Astrocyte of the spinal cord (primary cell): Measurements from ENCODE around the gene C3AR1.
A peak's percentile ranks its signal among the peaks of the same experiment; 100 is the strongest.

Source experiments
- DNase-seq: peaks from one replicate; pipeline ENCODE4 v3.0.0; 2011; ENCODE audit warnings: low read depth, low spot score
- H3K4me3 ChIP-seq: 2 replicates; pipeline ENCODE4 v1.5.1; 2011; ENCODE audit warnings: low read depth, mild to moderate bottlenecking, low read length, moderate library complexity
- in situ Hi-C: cut with HindIII; loops from 2 replicates; pipeline ENCODE4 v1.10.0; 2017; ENCODE audit warnings: low sequenced_read_pairs
- TF ChIP-seq, protein P1 (sequence below): IDR thresholded peaks from 2 replicates; pipeline ENCODE4 v1.5.1; 2012; ENCODE audit warnings: low read depth, mild to moderate bottlenecking, low read length, inconsistent platforms

C3AR1 gene

DNA sequence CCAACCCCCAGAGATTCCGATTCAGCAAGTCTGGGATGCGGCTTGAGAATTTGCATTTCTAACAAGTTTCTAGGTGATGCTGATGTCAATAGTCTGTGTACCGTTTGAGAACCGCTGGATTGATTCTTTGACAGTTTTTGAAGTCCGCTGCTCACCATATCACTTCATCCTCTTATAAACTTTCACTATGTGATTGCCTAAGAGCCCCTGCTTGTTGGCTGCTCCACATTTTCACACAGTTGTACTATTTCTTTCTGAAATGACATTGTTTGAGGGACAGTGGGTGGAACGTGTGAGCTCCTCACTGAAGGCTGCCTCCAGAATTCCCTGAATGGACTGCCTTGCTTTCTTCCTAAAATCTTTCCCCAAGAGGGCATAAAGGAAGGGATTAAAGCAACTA, 7.7 kb downstream of the C3AR1 start:
- H3K4me3 ChIP-seq: no peak overlapping the region
- in situ Hi-C loops: no loop called here
- no peak for DNase-seq
- TF ChIP-seq, protein P1, sequence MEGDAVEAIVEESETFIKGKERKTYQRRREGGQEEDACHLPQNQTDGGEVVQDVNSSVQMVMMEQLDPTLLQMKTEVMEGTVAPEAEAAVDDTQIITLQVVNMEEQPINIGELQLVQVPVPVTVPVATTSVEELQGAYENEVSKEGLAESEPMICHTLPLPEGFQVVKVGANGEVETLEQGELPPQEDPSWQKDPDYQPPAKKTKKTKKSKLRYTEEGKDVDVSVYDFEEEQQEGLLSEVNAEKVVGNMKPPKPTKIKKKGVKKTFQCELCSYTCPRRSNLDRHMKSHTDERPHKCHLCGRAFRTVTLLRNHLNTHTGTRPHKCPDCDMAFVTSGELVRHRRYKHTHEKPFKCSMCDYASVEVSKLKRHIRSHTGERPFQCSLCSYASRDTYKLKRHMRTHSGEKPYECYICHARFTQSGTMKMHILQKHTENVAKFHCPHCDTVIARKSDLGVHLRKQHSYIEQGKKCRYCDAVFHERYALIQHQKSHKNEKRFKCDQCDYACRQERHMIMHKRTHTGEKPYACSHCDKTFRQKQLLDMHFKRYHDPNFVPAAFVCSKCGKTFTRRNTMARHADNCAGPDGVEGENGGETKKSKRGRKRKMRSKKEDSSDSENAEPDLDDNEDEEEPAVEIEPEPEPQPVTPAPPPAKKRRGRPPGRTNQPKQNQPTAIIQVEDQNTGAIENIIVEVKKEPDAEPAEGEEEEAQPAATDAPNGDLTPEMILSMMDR: no peak

DNA sequence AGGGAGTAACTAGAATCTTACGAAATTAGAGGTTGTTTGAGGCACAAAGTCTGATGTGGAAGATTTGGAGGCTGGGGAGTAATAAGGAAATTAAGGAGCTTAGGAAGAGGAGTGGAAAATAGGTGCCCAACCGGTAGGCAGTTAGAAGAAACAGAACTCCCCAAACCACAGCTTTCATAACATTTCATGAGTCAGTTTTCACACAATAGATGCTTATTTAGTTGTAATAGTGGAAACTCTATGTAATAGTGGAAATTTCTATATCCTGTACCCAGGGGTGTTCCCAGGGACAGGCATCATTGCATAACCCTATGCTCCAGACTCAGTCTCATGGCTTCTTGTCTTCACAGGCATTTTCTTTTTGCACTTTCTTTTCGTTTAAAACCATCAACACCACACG, 8.3 kb downstream of the C3AR1 start:
- in situ Hi-C loops: no loop called here
- TF ChIP-seq, protein P1: no peak
- peak; percentile 63 for DNase-seq
- no peak overlapping the region for H3K4me3 ChIP-seq

DNA sequence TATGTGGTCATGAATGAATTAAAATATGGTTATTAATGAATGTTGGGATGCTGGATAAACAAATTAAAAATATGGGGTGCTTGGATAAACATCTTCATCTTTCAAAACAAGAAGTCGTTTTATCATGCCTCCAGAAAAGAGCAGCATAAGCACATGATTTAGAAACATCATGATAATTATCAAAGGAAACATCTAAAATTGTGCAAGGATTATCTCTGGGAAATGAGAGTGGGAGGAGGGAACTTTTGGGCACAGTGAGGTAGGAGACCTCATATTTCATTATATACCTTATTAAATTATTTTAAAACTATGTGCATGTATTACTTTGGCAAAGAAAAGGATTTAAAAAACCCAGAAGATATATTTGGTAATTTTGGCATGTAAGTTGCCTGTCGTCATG, 8.9 kb downstream of the C3AR1 start:
- in situ Hi-C loops: no loop called here
- DNase-seq: no peak
- no peak overlapping the region for H3K4me3 ChIP-seq
- TF ChIP-seq, protein P1: no peak

DNA sequence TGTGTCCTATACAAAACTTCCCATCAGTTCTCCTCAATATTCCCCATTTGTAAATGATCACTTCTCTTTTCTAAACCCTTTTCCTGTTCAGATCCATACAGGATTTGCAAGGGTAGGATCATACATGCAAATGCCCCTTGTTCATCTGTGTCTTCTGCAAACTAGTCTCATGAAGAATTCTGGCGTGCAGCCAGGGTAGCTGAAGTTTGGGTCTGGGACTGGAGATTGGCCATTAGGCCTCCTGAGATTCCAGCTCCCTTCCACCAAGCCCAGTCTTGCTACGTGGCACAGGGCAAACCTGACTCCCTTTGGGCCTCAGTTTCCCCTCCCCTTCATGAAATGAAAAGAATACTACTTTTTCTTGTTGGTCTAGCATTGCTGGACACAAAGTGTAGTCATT, 11.3 kb downstream of the C3AR1 start:
- no peak overlapping the region for H3K4me3 ChIP-seq
- no peak for DNase-seq
- in situ Hi-C loops: no loop called here
- TF ChIP-seq, protein P1: no peak

DNA sequence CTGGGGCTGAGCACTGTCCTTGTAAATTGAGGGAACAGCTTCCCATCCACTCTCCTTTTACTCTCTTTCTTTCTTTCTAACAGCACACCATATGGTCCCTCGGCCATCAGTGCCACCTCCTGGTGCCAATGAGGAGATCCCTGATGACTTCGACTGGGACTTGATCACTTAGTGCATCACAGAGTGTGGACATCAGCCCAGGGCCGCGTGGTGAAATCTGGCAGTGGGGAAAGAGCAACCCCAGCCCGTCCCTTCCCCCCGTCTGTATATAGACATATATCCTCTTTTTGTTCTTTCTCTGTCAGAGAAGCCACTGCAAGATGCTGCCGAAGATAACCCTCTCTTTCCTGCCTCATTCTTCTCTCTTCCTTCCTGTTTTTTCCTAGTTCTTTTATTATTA, 13.5 kb downstream of the C3AR1 start:
- DNase-seq: no peak
- TF ChIP-seq, protein P1: no peak
- no peak overlapping the region for H3K4me3 ChIP-seq
- in situ Hi-C loops: no loop called here

DNA sequence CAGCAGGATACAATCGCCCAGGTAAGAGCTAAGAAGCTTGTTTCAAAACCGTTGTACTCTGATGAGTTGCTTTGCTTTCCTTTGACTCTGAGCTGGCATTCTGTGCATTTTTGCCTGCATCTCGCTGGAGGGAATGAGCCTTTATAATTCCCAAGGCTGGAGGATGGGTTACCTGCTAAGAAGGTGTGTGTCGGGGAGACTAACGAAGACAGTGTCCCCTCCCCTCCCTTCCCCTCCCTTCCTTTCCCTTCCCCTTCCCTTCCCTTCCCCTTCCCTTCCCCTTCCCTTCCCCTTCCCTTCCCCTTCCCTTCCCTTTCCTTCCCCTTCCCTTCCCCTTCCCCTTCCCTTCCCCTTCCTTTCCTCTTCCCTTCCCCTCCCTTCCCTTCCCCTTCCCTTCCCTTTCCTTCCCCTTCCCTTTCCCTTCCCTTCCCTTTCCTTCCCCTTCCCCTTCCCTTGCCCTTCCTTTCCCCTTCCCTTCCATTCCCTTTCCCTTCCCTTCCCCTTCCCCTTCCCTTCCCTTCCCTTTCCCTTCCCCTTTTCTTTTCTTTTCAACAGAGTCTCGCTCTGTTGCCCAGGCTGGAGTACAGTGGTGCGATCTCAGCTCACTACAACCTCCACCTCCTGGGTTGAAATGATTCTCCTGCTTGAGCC, 15.4 kb downstream of the C3AR1 start:
- DNase-seq: no peak
- TF ChIP-seq, protein P1: no peak
- H3K4me3 ChIP-seq: no peak overlapping the region
- in situ Hi-C loops: no loop called here

DNA sequence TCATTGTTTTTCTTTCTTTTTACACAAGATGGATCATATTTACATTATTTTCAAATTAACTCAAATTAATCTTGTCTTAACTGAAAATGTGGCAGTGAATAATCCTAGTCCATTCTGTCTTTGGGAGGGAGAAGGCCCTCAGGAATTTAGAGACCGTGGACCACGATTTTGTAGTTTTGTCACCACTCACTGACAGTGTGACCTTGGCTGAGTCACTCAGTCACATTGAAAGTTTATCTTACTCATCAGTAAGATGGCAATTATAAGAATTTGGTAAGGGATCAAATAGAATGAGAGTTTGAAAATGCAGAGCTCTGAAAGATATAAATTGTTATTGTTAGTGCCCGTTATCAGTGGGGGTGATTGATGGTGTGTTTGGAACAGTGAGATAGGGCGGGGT, 17.3 kb downstream of the C3AR1 start:
- H3K4me3 ChIP-seq: no peak overlapping the region
- no peak for DNase-seq
- in situ Hi-C loops: no loop called here
- TF ChIP-seq, protein P1: no peak
